HEK293 (cell line): ENCODE results near the gene CDCA5.

Source experiments
- AEBP2 ChIP-seq: fragments of 450-650 bp; formaldehyde crosslinking; IDR thresholded peaks from 2 replicates; pipeline ENCODE4 v1.5.1; 2016; ENCODE audit warnings: missing biosample characterization, missing genetic modification characterization, borderline replicate concordance
- GFI1B ChIP-seq: fragments of 450-650 bp; formaldehyde crosslinking; IDR thresholded peaks from 2 replicates; pipeline ENCODE4 v1.5.1; 2016; ENCODE audit warnings: missing biosample characterization, missing genetic modification characterization
- KLF9 ChIP-seq: fragments of 450-650 bp; formaldehyde crosslinking; IDR thresholded peaks from 2 replicates; pipeline ENCODE4 v1.5.1; 2016; ENCODE audit warnings: missing biosample characterization, missing genetic modification characterization, low read depth
- PATZ1 ChIP-seq: fragments of 450-650 bp; formaldehyde crosslinking; IDR thresholded peaks from 2 replicates; pipeline ENCODE4 v1.5.1; 2016; ENCODE audit warnings: missing biosample characterization, missing genetic modification characterization
- PBX3 ChIP-seq: sonication (generic); formaldehyde crosslinking; IDR thresholded peaks from 2 replicates; pipeline ENCODE4 v1.8.1; 2022; ENCODE audit warnings: mild to moderate bottlenecking, moderate library complexity, missing genetic modification reagents
- REPIN1 ChIP-seq: fragments of 450-650 bp; formaldehyde crosslinking; IDR thresholded peaks from 2 replicates; pipeline ENCODE4 v1.5.1; 2017; ENCODE audit warnings: missing biosample characterization, missing genetic modification characterization, low read depth
- REST ChIP-seq: fragments of 450-650 bp; formaldehyde crosslinking; IDR thresholded peaks from 2 replicates; pipeline ENCODE4 v1.5.1; 2016; ENCODE audit warnings: missing biosample characterization, missing genetic modification characterization
- SCRT2 ChIP-seq: fragments of 450-650 bp; formaldehyde crosslinking; IDR thresholded peaks from 2 replicates; pipeline ENCODE4 v1.5.1; 2016; ENCODE audit warnings: missing biosample characterization, missing genetic modification characterization
- SETDB1 ChIP-seq: IDR thresholded peaks from one replicate; pipeline ENCODE4 v1.6.1; 2017; ENCODE audit warnings: mild to moderate bottlenecking, low read length, moderate library complexity, mixed read lengths; ENCODE audit not compliant: insufficient read length
- SP7 ChIP-seq: fragments of 450-650 bp; formaldehyde crosslinking; IDR thresholded peaks from 2 replicates; pipeline ENCODE4 v1.5.1; 2016; ENCODE audit warnings: missing biosample characterization, missing genetic modification characterization
- ZIC2 ChIP-seq: fragments of 450-650 bp; formaldehyde crosslinking; IDR thresholded peaks from 2 replicates; pipeline ENCODE4 v1.5.1; 2016; ENCODE audit warnings: missing biosample characterization, missing genetic modification characterization
- ZNF10 ChIP-seq: fragments of 450-650 bp; formaldehyde crosslinking; IDR thresholded peaks from 2 replicates; pipeline ENCODE4 v1.5.1; 2017; ENCODE audit warnings: missing biosample characterization, missing genetic modification characterization
- ZNF121 ChIP-seq: fragments of 450-650 bp; formaldehyde crosslinking; IDR thresholded peaks from 2 replicates; pipeline ENCODE4 v1.5.1; 2016; ENCODE audit warnings: missing biosample characterization, missing genetic modification characterization
- ZNF223 ChIP-seq: fragments of 450-650 bp; formaldehyde crosslinking; IDR thresholded peaks from 2 replicates; pipeline ENCODE4 v1.5.1; 2016; ENCODE audit warnings: missing biosample characterization, missing genetic modification characterization
- ZNF26 ChIP-seq: fragments of 450-650 bp; formaldehyde crosslinking; IDR thresholded peaks from 2 replicates; pipeline ENCODE4 v1.5.1; 2016; ENCODE audit warnings: missing biosample characterization, missing genetic modification characterization
- ZNF335 ChIP-seq: fragments of 450-650 bp; formaldehyde crosslinking; conservative IDR thresholded peaks from 2 replicates; pipeline ENCODE4 v1.5.1; 2016; ENCODE audit warnings: missing biosample characterization, missing genetic modification characterization
- ZNF398 ChIP-seq: fragments of 450-650 bp; formaldehyde crosslinking; IDR thresholded peaks from 2 replicates; pipeline ENCODE4 v1.5.1; 2017; ENCODE audit warnings: missing biosample characterization, missing genetic modification characterization
- ZNF404 ChIP-seq: fragments of 450-650 bp; formaldehyde crosslinking; IDR thresholded peaks from 2 replicates; pipeline ENCODE4 v1.5.1; 2017; ENCODE audit warnings: missing biosample characterization, missing genetic modification characterization
- ZNF488 ChIP-seq: fragments of 450-650 bp; formaldehyde crosslinking; IDR thresholded peaks from 2 replicates; pipeline ENCODE4 v1.5.1; 2016; ENCODE audit warnings: missing biosample characterization, missing genetic modification characterization
- ZNF513 ChIP-seq: fragments of 450-650 bp; IDR thresholded peaks from 2 replicates; pipeline ENCODE4 v1.5.1; 2018; ENCODE audit warnings: missing biosample characterization, missing genetic modification characterization
- ZNF621 ChIP-seq: fragments of 450-650 bp; formaldehyde crosslinking; IDR thresholded peaks from 2 replicates; pipeline ENCODE4 v1.5.1; 2017; ENCODE audit warnings: missing biosample characterization, missing genetic modification characterization
- ZNF692 ChIP-seq: fragments of 450-650 bp; formaldehyde crosslinking; IDR thresholded peaks from 2 replicates; pipeline ENCODE4 v1.5.1; 2016; ENCODE audit warnings: missing biosample characterization, missing genetic modification characterization
- ZNF747 ChIP-seq: fragments of 450-650 bp; formaldehyde crosslinking; IDR thresholded peaks from 2 replicates; pipeline ENCODE4 v1.5.1; 2016; ENCODE audit warnings: missing biosample characterization, missing genetic modification characterization

CDCA5 gene

GRCh38 chr11:65112546-65113360 lies 28.9 kb upstream of the CDCA5 start (continued):
- TF ChIP-seq PBX3 (CRISPR knock-in tag): peak; percentile 72
- TF ChIP-seq ZNF404 (tag by site-specific recombination): no peak
- TF ChIP-seq GFI1B (tag by site-specific recombination): no peak
- TF ChIP-seq ZNF26 (tag by site-specific recombination): no peak
- TF ChIP-seq SETDB1: no peak
- TF ChIP-seq ZNF335 (tag by site-specific recombination): no peak; the same call in 1 of the 2 replicates
- TF ChIP-seq ZNF621 (tag by site-specific recombination): no peak
- no peak for TF ChIP-seq ZNF488
- TF ChIP-seq SCRT2 (tag by site-specific recombination): no peak
- no peak for TF ChIP-seq ZNF223 (tag by site-specific recombination)
- no peak for TF ChIP-seq AEBP2
- TF ChIP-seq ZNF10 (tag by site-specific recombination): no peak
- no peak for TF ChIP-seq REST
- no peak for TF ChIP-seq REPIN1 (tag by site-specific recombination)
- TF ChIP-seq ZNF692 (tag by site-specific recombination): peak; percentile 95
- TF ChIP-seq PATZ1 (tag by site-specific recombination): peak; percentile 43; the same call in 1 of the 2 replicates
- no peak for TF ChIP-seq ZIC2 (tag by site-specific recombination)
- TF ChIP-seq SP7: no peak
- TF ChIP-seq ZNF513 (tag by site-specific recombination): no peak
- TF ChIP-seq ZNF747 (tag by site-specific recombination): no peak
- TF ChIP-seq KLF9 (tag by site-specific recombination): 0 out of 2 replicates have a peak, but pooled peaks have one; percentile 1
- no peak for TF ChIP-seq ZNF121
- no peak for TF ChIP-seq ZNF398 (tag by site-specific recombination)
